Mucosa of descending colon (tissue), 3 donors: ENCODE data around the gene LYPD1. TPM values are rescaled to one million over a fixed set of nuclear protein-coding genes. Genes with fewer than 3 reads are reported as not detected.

Source experiments
- ATAC-seq: fragments of 200-7000 bp; cut with Tn5 transposase; one replicate; pipeline ENCODE4 v1.9.1; 2020; ENCODE audit warnings: mild to moderate bottlenecking, moderate library complexity
- DNase-seq, 3 donors: peaks; one replicate each; pipeline ENCODE4 v3.0.0-alpha.2; 2020
- H3K36me3 ChIP-seq: fragments of 200-600 bp; one replicate; pipeline ENCODE4 v1.8.0; 2021; ENCODE audit warnings: low read depth, mild to moderate bottlenecking
- H3K4me1 ChIP-seq: fragments of 200-600 bp; one replicate; pipeline ENCODE4 v1.8.0; 2021; ENCODE audit warnings: low read depth, mild to moderate bottlenecking
- H3K4me3 ChIP-seq: fragments of 200-600 bp; one replicate; pipeline ENCODE4 v1.8.0; 2021; ENCODE audit warnings: mild to moderate bottlenecking
- H3K9me3 ChIP-seq: fragments of 200-600 bp; one replicate; pipeline ENCODE4 v1.8.0; 2021; ENCODE audit warnings: mild to moderate bottlenecking
- intact Hi-C, 2 donors: fragments of 100-400 bp; cut with DNase I in 1 of 2; cut with micrococcal nuclease in 1 of 2; formaldehyde crosslinking; loops; one replicate each; pipeline versions ENCODE4 v1.11.0 to v1.11.1; 2022; cut with DNase I, micrococcal nuclease
- total RNA-seq, 3 donors: library from RNA; stranded (reverse); fragmentation: NEBNext Ultra II Directional in 2 of 3; extraction: Animal tissue kit (Norgen Biotek cat#: 25700) in 2 of 3; gene quantifications; one replicate each; pipeline versions ENCODE4 v1.2.1 to v1.2.4, GENCODE V29; 2021 to 2023
- TF ChIP-seq, protein P1 (sequence below): fragments of 200-600 bp; IDR thresholded peaks from one replicate; pipeline ENCODE4 v1.8.0; 2022; ENCODE audit warnings: antibody characterized with exemption, mild to moderate bottlenecking
- donor health status: DM: no; HTN: no; CAD: no; lungs with moderate emphysema.
- donor health status: DM: no; HTN: no; CAD: no.
- donor health status: DM: no; HTN: yes; CAD: no.

Gene LYPD1
- total RNA-seq, 3 donors from 2014 or later, result 1.8 to 3.2 TPM; not detected in 1

DNA sequence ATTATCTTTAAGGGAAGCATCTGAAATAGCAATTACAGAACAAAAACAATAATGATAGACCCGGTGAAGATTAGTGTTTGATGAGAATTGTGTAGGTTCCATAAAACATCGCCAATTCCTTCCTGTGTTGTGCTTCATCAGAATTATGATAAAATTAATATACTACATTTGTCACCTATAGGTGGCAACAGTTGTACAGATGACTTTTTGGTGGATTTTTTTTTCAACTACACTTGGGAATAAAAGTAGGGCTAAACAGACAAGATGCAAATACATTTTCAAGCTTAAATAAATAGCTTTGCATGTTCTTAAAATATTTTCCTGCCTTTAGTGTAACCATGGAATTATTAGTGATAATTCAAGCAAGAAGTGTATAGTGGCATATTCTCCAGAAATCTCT is 7.0 kb upstream of the LYPD1 start:
- Histone ChIP-seq H3K9me3 (no peaks in the 10 kb centered on the region), H3K4me1 (no peaks in the 10 kb centered on the region), H3K4me3 (no peak overlapping the region), H3K36me3 (no peaks in the 10 kb centered on the region)
- DNase-seq (no peak), ATAC-seq (no peak)
- intact Hi-C loops, result no loop called here
- TF ChIP-seq, protein P1, sequence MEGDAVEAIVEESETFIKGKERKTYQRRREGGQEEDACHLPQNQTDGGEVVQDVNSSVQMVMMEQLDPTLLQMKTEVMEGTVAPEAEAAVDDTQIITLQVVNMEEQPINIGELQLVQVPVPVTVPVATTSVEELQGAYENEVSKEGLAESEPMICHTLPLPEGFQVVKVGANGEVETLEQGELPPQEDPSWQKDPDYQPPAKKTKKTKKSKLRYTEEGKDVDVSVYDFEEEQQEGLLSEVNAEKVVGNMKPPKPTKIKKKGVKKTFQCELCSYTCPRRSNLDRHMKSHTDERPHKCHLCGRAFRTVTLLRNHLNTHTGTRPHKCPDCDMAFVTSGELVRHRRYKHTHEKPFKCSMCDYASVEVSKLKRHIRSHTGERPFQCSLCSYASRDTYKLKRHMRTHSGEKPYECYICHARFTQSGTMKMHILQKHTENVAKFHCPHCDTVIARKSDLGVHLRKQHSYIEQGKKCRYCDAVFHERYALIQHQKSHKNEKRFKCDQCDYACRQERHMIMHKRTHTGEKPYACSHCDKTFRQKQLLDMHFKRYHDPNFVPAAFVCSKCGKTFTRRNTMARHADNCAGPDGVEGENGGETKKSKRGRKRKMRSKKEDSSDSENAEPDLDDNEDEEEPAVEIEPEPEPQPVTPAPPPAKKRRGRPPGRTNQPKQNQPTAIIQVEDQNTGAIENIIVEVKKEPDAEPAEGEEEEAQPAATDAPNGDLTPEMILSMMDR, result no peak

DNA sequence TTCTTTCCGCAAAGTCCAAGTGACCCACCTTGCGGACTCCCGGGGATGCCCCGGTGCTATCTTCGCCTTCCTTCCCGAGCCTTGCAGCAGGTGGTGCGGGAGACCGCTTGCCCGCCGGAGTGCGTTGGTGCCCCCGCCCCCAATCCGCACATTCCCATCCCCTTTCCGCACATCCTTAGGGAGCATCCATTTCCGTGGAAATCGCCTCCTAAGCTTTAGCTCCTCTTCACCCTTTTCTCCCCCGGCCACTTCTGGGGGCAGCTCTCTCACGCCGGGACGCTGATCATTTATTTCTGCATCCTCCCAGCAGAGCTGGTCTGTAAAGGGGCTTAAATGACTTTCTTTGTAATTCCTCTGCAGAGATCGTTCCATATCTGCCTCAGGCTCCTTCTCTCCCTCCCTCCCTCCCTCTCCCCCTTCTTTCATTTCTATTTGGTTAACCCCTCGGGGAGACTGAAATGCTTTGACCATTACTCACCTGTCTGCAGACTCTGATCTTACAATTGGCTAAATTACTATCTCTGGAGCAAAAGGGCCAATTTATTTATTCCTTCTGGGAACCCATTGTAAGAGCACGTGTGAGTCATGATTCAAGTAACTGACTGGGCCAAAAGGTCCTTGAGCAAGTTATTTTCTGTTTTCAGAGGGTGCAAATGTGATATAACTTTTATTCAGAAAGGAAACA is 1.3 kb upstream of the LYPD1 start:
- ATAC-seq (no peak), DNase-seq (no peak)
- intact Hi-C loops, result no loop called here

DNA sequence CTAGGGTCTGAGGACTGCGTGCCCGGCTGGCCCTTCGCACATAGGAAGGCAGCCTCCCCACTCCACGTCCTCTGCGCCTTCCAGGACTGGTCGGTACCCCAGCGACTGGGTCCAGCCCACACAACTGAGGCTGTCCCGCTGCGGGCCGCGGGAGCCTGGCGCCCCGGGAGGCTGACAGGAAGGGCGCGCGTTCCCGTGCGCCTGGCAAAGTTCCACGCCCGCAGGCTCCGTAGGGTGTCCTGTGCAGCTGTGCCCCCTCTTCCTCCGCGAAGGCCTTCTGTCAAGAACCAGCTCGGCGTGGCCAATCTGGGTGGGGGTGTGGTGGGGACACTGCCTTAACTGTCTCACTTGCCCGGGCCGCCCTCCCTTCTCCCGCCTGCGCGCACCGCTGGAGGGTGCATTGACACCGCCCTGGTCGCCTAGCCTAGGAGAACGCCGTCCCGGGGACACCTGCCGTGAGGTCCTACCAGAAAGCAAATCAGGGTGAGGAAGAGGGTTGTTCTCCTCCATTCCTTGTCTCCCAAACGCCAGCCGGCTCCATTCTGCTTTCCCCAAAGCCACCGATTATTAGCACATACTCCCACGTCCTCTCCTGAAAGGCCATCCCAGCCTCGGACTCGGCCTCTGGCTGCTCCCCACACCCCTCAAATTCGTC is 618 bp upstream of the LYPD1 start:
- Histone ChIP-seq H3K4me1 (peaks cover 12% of the 10 kb centered on the region), H3K9me3 (no peaks in the 10 kb centered on the region), H3K36me3 (no peaks in the 10 kb centered on the region), H3K4me3 (no peak overlapping the region)
- peak; percentile 14 to 50 (median 39) for DNase-seq
- intact Hi-C loops, result no loop called here
- TF ChIP-seq, protein P1, result no peak
- ATAC-seq, result peak; percentile 60

More for the DNA sequence above, 1.3 kb upstream of the LYPD1 start:
- Histone ChIP-seq H3K4me1 (peaks cover 12% of the 10 kb centered on the region), H3K4me3 (no peak overlapping the region), H3K9me3 (no peaks in the 10 kb centered on the region), H3K36me3 (no peaks in the 10 kb centered on the region)
- TF ChIP-seq, protein P1, result no peak

DNA sequence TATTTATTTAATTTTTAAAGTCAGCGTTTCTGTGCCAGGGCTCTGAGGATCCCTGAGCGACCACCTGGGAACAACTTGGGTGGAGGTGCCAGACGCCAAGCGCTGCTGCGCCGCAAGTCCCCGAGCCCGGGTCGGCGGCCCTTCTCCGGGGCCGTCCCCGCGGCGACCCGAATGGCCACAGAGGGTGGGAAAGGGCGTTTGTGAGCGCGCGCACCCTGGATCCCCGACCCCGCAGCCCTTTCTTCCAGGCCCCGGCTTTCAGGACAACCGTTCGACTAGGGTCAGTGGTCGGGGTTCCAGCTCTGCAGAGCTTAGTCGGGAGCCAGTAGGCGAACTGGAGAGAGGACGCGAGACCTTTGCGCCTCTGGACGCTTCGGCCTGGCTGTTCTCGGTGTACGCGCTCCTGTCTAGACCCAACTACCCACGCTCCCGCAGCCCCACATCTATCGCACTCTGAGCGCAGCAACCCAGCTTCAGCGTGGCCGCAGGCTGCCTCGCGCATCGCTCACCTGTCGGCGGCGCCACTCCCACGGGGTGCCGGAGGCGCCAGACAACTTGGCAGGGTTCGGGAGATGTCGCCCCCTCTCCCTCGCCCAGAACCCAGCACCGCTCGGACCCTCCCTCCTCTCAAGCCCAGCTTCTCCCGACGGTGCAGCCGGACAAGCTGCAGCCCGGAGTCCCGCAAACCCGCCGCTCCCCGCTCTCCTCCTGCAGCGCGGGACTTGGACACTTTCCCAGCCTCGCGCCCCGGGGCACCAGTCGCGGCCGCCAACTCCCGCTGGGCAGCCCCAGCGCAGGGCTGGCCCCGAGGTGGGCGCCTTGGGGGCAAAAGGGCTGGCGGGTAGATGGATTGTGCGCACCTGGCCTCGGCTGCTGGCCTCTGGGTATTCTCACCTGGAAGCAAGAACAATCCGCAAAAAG is 758 bp downstream of the LYPD1 start:
- intact Hi-C loops, result no loop called here
- DNase-seq (peak in 1 of 3 donors; percentile 52), ATAC-seq (peak; percentile 52)

DNA sequence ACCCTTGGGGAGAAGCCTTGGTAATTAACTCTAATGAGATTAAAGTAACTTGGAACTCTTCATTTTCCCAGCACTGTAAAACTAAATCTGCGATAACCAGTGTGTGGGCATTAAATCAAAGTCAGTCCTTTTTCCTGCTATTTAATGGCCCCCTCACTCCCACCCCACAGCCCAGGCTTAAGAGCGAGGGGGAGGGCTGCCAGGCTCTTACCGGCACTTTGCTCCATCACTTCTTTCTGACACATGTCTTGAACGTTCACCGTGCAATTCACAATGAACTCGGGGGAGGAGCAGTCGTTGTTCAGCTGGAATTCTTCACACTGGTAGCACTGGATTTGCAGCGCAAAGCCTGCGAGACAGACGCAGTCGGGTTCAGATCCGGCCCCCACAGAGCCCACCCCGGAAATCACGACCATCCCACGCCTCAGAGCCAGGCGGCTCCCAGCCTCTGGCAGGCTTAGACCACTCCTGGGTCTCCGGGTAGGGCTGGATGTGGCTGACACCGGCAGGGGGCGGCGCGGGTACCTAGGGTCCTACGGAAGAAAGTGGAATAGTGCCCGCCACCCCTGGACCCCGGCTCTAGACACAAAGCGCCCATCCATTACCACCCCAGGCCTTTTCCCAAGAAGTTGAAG is 1.7 kb downstream of the LYPD1 start:
- intact Hi-C loops, result no loop called here
- H3K4me3 ChIP-seq, result no peak overlapping the region
- peaks cover 12% of the 10 kb centered on the region for H3K4me1 ChIP-seq
- H3K36me3 ChIP-seq, result no peaks in the 10 kb centered on the region
- no peak for DNase-seq
- no peaks in the 10 kb centered on the region for H3K9me3 ChIP-seq
- no peak for ATAC-seq
- TF ChIP-seq, protein P1, result no peak

More for the DNA sequence above, 758 bp downstream of the LYPD1 start:
- H3K4me1 ChIP-seq, result peaks cover 12% of the 10 kb centered on the region
- no peak overlapping the region for H3K4me3 ChIP-seq
- no peaks in the 10 kb centered on the region for H3K9me3 ChIP-seq
- TF ChIP-seq, protein P1, result no peak
- no peaks in the 10 kb centered on the region for H3K36me3 ChIP-seq
